PC-9 (cell line): ENCODE results near the gene UBE2M. TPM values are rescaled to one million over a fixed set of nuclear protein-coding genes. Genes with fewer than 3 reads are reported as not detected.
"Not testable (repeated sequence)": the region's sequence is repeated elsewhere in the genome, so short reads cannot be mapped to it uniquely, and the experiment has no call there.

Experiments
- BruUV-seq: library from RNA; stranded (reverse); fragments of 400-500 nt; replicated peaks from 2 replicates; lab custom pipeline; 2021; lab: Mats Ljungman, UMichigan
- CTCF ChIA-PET: fragments of 300-600 bp; sonication (Branson Sonifier 250); formaldehyde crosslinking; loops from one replicate; lab custom pipeline; 2022; ENCODE audit warnings: antibody characterized with exemption; lab: Charles Lee
- POLR2A ChIA-PET: fragments of 300-600 bp; sonication (Branson Sonifier 250); formaldehyde crosslinking; loops from one replicate; lab custom pipeline; 2022; ENCODE audit warnings: antibody characterized with exemption; ENCODE audit not compliant: unreplicated experiment; lab: Charles Lee
- DNase-seq, 2 experiments: peaks; one replicate each; pipeline versions ENCODE4 v3.0.0 to v3.0.0-alpha.2; 2015 to 2022; ENCODE audit warnings: mixed read lengths in 1 of 2
- H2AFZ ChIP-seq: fragments of 200-600 bp; sonication (generic); 2 replicates; pipeline ENCODE4 v1.8.1; 2017; ENCODE audit warnings: antibody characterized with exemption
- H3F3A ChIP-seq: fragments of 200-600 bp; sonication (generic); 2 replicates; pipeline ENCODE4 v1.8.1; 2017; ENCODE audit warnings: antibody characterized with exemption, mild to moderate bottlenecking, low read depth; ENCODE audit not compliant: insufficient read depth
- H3K27ac ChIP-seq: fragments of 200-600 bp; sonication (generic); 2 replicates; pipeline ENCODE4 v1.6.1; 2016; ENCODE audit warnings: mixed run types
- H3K27me3 ChIP-seq: fragments of 200-600 bp; sonication (generic); 2 replicates; pipeline ENCODE4 v1.6.1; 2016; ENCODE audit warnings: low read depth, mixed run types; ENCODE audit not compliant: insufficient read depth
- H3K36me3 ChIP-seq: fragments of 200-600 bp; sonication (generic); 2 replicates; pipeline ENCODE4 v1.6.1; 2016; ENCODE audit warnings: low read depth, mixed run types
- H3K4me1 ChIP-seq: fragments of 200-600 bp; sonication (generic); replicated peaks from 2 replicates; pipeline ENCODE4 v1.6.1; 2016; ENCODE audit warnings: mixed run types; ENCODE audit not compliant: insufficient read depth
- H3K4me2 ChIP-seq: fragments of 200-600 bp; sonication (generic); 2 replicates; pipeline ENCODE4 v1.6.1; 2017; ENCODE audit warnings: mixed run types
- H3K4me3 ChIP-seq: fragments of 200-600 bp; sonication (generic); 2 replicates; pipeline ENCODE4 v1.6.1; 2016; ENCODE audit warnings: mixed run types
- H3K79me2 ChIP-seq: fragments of 200-600 bp; sonication (generic); 2 replicates; pipeline ENCODE4 v1.6.1; 2017; ENCODE audit warnings: low read depth, mixed run types
- H3K9me2 ChIP-seq: fragments of 200-600 bp; sonication (generic); 2 replicates; pipeline ENCODE4 v1.8.1; 2017; ENCODE audit warnings: mild to moderate bottlenecking; ENCODE audit not compliant: insufficient read depth
- H3K9me3 ChIP-seq: fragments of 200-600 bp; sonication (generic); 2 replicates; pipeline ENCODE4 v1.8.1; 2016; ENCODE audit warnings: low read depth; ENCODE audit not compliant: insufficient read depth
- H4K20me1 ChIP-seq: fragments of 200-600 bp; sonication (generic); 2 replicates; pipeline ENCODE4 v1.8.1; 2017; ENCODE audit not compliant: insufficient read depth
- EZH2 ChIP-seq: fragments of 200-600 bp; sonication (generic); IDR thresholded peaks from 2 replicates; pipeline ENCODE4 v1.8.0; 2017; ENCODE audit warnings: antibody characterized with exemption, low read depth
- intact Hi-C: fragments of 100-400 bp; cut with micrococcal nuclease; formaldehyde crosslinking; loops from one replicate; pipeline ENCODE4 v1.10.0; 2022; ENCODE audit not compliant: unreplicated experiment
- total RNA-seq: library from RNA; stranded (reverse); gene quantifications from 2 replicates; pipeline ENCODE4 v1.2.3, GENCODE V29; 2021
- TF ChIP-seq, protein P1 (sequence below): fragments of 200-600 bp; sonication (generic); conservative IDR thresholded peaks from 2 replicates; pipeline ENCODE4 v1.6.1; 2017; ENCODE audit warnings: mixed run types, antibody characterized with exemption, mild to moderate bottlenecking, moderate library complexity

The UBE2M gene
- total RNA-seq, 1 experiment from 2014 or later: not detected

DNA sequence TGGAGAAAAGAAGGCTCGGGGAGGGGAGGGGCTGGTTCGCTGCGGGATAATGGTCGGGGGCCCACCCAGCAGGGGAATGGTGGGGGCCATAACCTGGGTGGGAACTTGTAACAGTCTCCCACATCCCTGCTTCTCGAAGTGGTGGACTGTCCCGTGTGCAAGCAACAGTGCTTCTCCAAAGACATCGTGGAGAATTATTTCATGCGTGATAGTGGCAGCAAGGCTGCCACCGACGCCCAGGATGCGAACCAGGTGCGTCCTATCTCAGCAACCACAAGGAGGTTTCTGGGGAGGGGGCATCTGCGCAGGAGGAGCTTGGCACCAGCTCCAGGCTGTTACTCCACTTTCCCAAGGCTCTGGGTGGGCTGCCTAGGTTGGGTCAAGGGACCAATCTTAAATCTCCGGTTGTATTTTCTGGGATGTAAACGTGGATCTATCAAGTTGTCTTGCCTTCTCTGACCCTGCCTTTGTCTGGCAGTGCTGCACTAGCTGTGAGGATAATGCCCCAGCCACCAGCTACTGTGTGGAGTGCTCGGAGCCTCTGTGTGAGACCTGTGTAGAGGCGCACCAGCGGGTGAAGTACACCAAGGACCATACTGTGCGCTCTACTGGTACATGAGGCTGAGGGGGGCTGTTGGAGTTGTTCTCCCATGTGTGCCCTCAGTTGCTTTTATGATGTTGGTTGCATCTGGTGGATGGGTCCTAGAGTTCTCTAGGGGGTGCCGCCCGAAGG, 13.0 kb downstream of the UBE2M start:
- H3K4me2 ChIP-seq: peak overlapping the region; percentile 95
- ChIA-PET POLR2A (no interaction called here), CTCF (no interaction called here)
- DNase-seq: no peak
- peak overlapping the region; percentile 76 for H3K4me3 ChIP-seq
- peaks cover 10% of the 10 kb centered on the region; the same call in 1 of the 2 replicates for H3K4me1 ChIP-seq
- TSS peak; percentile 50 for BruUV-seq
- H3K27me3 ChIP-seq: no peaks in the 10 kb centered on the region
- peaks cover 29% of the 10 kb centered on the region for H4K20me1 ChIP-seq
- TF ChIP-seq, protein P1, sequence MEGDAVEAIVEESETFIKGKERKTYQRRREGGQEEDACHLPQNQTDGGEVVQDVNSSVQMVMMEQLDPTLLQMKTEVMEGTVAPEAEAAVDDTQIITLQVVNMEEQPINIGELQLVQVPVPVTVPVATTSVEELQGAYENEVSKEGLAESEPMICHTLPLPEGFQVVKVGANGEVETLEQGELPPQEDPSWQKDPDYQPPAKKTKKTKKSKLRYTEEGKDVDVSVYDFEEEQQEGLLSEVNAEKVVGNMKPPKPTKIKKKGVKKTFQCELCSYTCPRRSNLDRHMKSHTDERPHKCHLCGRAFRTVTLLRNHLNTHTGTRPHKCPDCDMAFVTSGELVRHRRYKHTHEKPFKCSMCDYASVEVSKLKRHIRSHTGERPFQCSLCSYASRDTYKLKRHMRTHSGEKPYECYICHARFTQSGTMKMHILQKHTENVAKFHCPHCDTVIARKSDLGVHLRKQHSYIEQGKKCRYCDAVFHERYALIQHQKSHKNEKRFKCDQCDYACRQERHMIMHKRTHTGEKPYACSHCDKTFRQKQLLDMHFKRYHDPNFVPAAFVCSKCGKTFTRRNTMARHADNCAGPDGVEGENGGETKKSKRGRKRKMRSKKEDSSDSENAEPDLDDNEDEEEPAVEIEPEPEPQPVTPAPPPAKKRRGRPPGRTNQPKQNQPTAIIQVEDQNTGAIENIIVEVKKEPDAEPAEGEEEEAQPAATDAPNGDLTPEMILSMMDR: no peak
- TF ChIP-seq EZH2: no peak
- H3F3A ChIP-seq: peaks cover 14% of the 10 kb centered on the region; the same call in 1 of the 2 replicates
- intact Hi-C loops: no loop called here
- no peaks in the 10 kb centered on the region for H3K9me3 ChIP-seq
- H3K36me3 ChIP-seq: peaks cover 5% of the 10 kb centered on the region; the same call in 1 of the 2 replicates
- H3K9me2 ChIP-seq: no peaks in the 10 kb centered on the region
- H3K79me2 ChIP-seq: peaks cover 44% of the 10 kb centered on the region
- H2AFZ ChIP-seq: no peak overlapping the region
- H3K27ac ChIP-seq: no peak overlapping the region

DNA sequence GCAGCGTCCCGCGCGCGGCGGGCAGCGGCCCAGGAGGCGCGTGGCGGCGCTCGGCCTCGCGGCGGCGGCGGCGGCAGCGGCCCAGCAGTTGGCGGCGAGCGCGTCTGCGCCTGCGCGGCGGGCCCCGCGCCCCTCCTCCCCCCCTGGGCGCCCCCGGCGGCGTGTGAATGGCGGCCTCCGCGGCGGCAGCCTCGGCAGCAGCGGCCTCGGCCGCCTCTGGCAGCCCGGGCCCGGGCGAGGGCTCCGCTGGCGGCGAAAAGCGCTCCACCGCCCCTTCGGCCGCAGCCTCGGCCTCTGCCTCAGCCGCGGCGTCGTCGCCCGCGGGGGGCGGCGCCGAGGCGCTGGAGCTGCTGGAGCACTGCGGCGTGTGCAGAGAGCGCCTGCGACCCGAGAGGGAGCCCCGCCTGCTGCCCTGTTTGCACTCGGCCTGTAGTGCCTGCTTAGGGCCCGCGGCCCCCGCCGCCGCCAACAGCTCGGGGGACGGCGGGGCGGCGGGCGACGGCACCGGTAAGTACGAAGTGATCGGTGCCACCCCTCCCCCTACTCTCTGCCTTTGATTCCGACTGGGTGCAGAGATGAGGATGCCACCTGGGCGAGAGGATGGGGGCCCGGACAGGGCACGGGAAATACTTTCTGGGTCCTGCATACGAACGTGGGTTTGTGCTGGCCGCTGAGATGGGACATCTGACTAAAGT, 13.7 kb downstream of the UBE2M start:
- H3K4me1 ChIP-seq: peaks cover 10% of the 10 kb centered on the region; the same call in 1 of the 2 replicates
- H3K27ac ChIP-seq: peak overlapping the region; percentile 88
- peak overlapping the region; percentile 95 for H3K4me2 ChIP-seq
- peaks cover 5% of the 10 kb centered on the region; the same call in 1 of the 2 replicates for H3K36me3 ChIP-seq
- CTCF ChIA-PET: no interaction called here
- no peaks in the 10 kb centered on the region for H3K27me3 ChIP-seq
- H3K79me2 ChIP-seq: peaks cover 44% of the 10 kb centered on the region
- peak overlapping the region; percentile 76 for H3K4me3 ChIP-seq
- no peaks in the 10 kb centered on the region for H3K9me3 ChIP-seq
- no peak overlapping the region for H2AFZ ChIP-seq
- intact Hi-C loops: loop anchor here (1.0 kb wide), 1 partner anchor 361 kb away; the partner anchor contains the start of gene ZNF274
- peaks cover 11% of the 10 kb centered on the region; the same call in 1 of the 2 replicates for H3F3A ChIP-seq
- no peaks in the 10 kb centered on the region for H3K9me2 ChIP-seq
- peaks cover 29% of the 10 kb centered on the region for H4K20me1 ChIP-seq
- no TSS peak for BruUV-seq
- no peak for DNase-seq
- TF ChIP-seq, protein P1: no peak
- no peak for TF ChIP-seq EZH2
- POLR2A ChIA-PET: interaction anchor here (0.6 kb wide), 1 partner anchor 48 kb away, joined by 3 read pairs; no protein-coding TSS in a partner anchor

DNA sequence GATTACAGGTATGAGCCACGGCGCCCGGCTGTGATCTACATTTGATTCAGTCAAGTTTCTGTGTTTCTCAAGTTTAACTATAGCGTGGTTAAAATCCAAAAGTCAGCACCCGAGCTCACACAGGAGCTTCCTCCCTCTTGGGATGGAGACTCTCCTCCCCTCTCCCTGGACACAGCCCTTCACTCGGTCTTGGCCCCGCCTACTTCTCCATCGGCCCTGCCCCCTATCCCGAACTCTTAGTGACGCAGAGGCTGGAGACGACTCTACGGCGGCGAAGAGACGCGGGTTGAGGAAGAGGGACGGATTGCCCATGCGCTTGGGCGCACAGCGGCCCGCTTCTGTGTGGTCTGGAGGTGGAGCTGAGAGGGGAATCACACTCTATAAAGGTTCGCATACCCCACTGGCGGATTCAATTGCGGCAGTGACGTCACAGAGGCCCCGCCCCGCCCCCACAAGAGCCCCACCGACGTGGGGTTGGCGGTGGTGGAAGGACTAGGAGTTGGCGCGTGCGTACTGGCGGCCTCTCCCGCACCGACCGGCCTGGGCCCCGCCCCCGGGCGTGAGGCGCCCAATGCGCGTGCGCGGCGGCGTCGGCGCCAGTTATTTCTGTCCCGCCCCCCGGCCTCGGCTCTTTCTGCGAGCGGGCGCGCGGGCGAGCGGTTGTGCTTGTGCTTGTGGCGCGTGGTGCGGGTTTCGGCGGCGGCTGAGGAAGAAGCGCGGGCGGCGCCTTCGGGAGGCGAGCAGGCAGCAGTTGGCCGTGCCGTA, 14.4 kb downstream of the UBE2M start, which contains the start of gene TRIM28:
TSS of gene TRIM28 (plus strand) at position 239 of the 765 bp plus-strand sequence. CDS start 694 bp downstream, outside the sequence.
- peaks cover 5% of the 10 kb centered on the region; the same call in 1 of the 2 replicates for H3K36me3 ChIP-seq
- DNase-seq: peak; percentile 90 to 98
- TF ChIP-seq, protein P1: no peak
- no peak for TF ChIP-seq EZH2
- H3F3A ChIP-seq: peaks cover 7% of the 10 kb centered on the region; the same call in 1 of the 2 replicates
- ChIA-PET POLR2A (interaction anchor here (0.6 to 0.8 kb wide), 6 partner anchors 11 to 252 kb away, joined by 3 to 23 read pairs (median 3); partner anchors contain the start of genes CHMP2A and ZSCAN22), CTCF (no interaction called here)
- no peaks in the 10 kb centered on the region for H3K9me2 ChIP-seq
- peaks cover 41% of the 10 kb centered on the region for H3K79me2 ChIP-seq
- BruUV-seq: TSS peak; percentile 100
- peaks cover 29% of the 10 kb centered on the region for H4K20me1 ChIP-seq
- peak within 1 kb of the TSS; percentile 76 for H3K4me3 ChIP-seq
- H3K4me1 ChIP-seq: peaks cover 10% of the 10 kb centered on the region; the same call in 1 of the 2 replicates
- peak within 1 kb of the TSS; percentile 95 for H3K4me2 ChIP-seq
- H3K27me3 ChIP-seq: no peaks in the 10 kb centered on the region
- peak within 1 kb of the TSS; percentile 88 for H3K27ac ChIP-seq
- H2AFZ ChIP-seq: peak within 1 kb of the TSS; percentile 89
- intact Hi-C loops: loop anchor here (1.0 kb wide), 1 partner anchor 361 kb away; the partner anchor contains the start of gene ZNF274
- H3K9me3 ChIP-seq: no peaks in the 10 kb centered on the region

DNA sequence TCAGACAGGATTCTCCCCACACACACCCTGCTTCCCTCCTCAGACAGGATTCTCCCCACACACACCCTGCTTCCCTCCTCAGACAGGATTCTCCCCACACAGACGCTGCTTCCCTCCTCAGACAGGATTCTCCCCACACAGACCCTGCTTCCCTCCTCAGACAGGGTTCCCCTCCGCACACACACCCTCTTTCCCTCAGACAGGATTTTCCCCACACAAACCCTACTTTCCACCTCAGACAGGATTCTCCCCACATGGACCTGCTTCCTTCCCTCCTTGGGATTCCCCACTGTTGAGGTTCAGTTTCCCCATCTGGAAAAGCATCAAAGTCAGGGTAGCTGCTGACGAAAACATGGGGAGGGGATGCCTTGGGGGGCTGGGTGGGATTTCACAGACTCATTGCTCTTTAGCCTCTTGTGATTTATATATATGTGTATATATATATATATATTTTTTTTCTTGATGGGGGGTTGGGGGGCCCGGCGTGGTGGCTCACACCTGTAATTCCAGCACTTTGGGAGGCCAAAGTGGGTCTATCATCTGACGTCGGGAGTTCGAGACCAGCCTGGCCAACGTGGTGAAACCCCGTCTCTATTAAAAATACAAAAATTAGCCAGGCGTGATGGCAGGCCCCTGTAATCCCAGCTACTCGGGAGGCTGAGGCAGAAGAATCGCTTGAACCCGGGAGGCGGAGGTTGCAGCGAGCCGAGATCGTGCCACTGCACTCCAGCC, 15.6 kb downstream of the UBE2M start:
- BruUV-seq, H3K9me3 ChIP-seq, DNase-seq, H3K4me1 ChIP-seq, H3F3A ChIP-seq, intact Hi-C loops, POLR2A ChIA-PET, H2AFZ ChIP-seq, CTCF ChIA-PET, H3K9me2 ChIP-seq, H3K36me3 ChIP-seq, H3K27me3 ChIP-seq: not testable (repeated sequence)
- peaks cover 31% of the 10 kb centered on the region for H3K79me2 ChIP-seq
- peak overlapping the region; percentile 63; the same call in 1 of the 2 replicates for H3K4me3 ChIP-seq
- H3K4me2 ChIP-seq: peak overlapping the region; percentile 77
- peaks cover 29% of the 10 kb centered on the region for H4K20me1 ChIP-seq
- H3K27ac ChIP-seq: peak overlapping the region; percentile 88; the same call in 1 of the 2 replicates
